OCI-LY7 (cell line): ENCODE measurements around the gene ISY1. TPM values are rescaled to one million over a fixed set of nuclear protein-coding genes. Genes with fewer than 3 reads are reported as not detected.

Experiments used
- BruUV-seq: library from RNA; stranded (reverse); fragments of 400-500 nt; replicated peaks from 2 replicates; lab custom pipeline; 2021; lab: Mats Ljungman, UMichigan
- CTCF ChIA-PET: fragments of 300-600 bp; sonication (Branson Sonifier 250); formaldehyde crosslinking; loops from one replicate; lab custom pipeline; 2022; ENCODE audit warnings: antibody characterized with exemption; ENCODE audit not compliant: unreplicated experiment; lab: Charles Lee
- POLR2A ChIA-PET: fragments of 300-600 bp; sonication (Branson Sonifier 250); formaldehyde crosslinking; loops from one replicate; lab custom pipeline; 2022; ENCODE audit warnings: antibody characterized with exemption; lab: Charles Lee
- DNase-seq: peaks from one replicate; pipeline ENCODE4 v3.0.0-alpha.2; 2015; ENCODE audit warnings: low spot score
- H2AFZ ChIP-seq: fragments of 200-600 bp; sonication (generic), shearing (Covaris generic); 2 replicates; pipeline ENCODE4 v1.6.1; 2014; ENCODE audit warnings: mild to moderate bottlenecking, antibody characterized with exemption, low read length, moderate library complexity
- H3K27ac ChIP-seq: fragments of 200-600 bp; sonication (generic); 2 replicates; pipeline ENCODE4 v1.5.1; 2014; ENCODE audit warnings: mixed run types, low read depth, mild to moderate bottlenecking, moderate library complexity, low read length, inconsistent platforms; ENCODE audit not compliant: poor library complexity, severe bottlenecking
- H3K36me3 ChIP-seq: fragments of 200-600 bp; sonication (generic); 2 replicates; pipeline ENCODE4 v1.6.1; 2014; ENCODE audit warnings: mild to moderate bottlenecking, antibody characterized with exemption, low read length, moderate library complexity, mixed read lengths; ENCODE audit not compliant: insufficient read depth
- H3K4me1 ChIP-seq: fragments of 200-600 bp; sonication (generic); 2 replicates; pipeline ENCODE4 v1.5.1; 2014; ENCODE audit warnings: mild to moderate bottlenecking, low read length; ENCODE audit not compliant: insufficient read depth, poor library complexity, severe bottlenecking
- H3K4me2 ChIP-seq: fragments of 200-600 bp; sonication (generic); 2 replicates; pipeline ENCODE4 v1.6.1; 2014; ENCODE audit warnings: mild to moderate bottlenecking, low read length
- H3K4me3 ChIP-seq: fragments of 200-600 bp; sonication (generic); 2 replicates; pipeline ENCODE4 v1.5.1; 2014; ENCODE audit warnings: mild to moderate bottlenecking, low read depth, low read length; ENCODE audit not compliant: poor library complexity, severe bottlenecking
- H3K79me2 ChIP-seq: fragments of 200-600 bp; sonication (generic); 2 replicates; pipeline ENCODE4 v1.6.1; 2016; ENCODE audit warnings: low read depth, mild to moderate bottlenecking, low read length, moderate library complexity, mixed read lengths; ENCODE audit not compliant: insufficient read depth
- H3K9me2 ChIP-seq: fragments of 200-600 bp; sonication (generic); 2 replicates; pipeline ENCODE4 v1.6.1; 2016; ENCODE audit warnings: mild to moderate bottlenecking, low read length, mixed read lengths; ENCODE audit not compliant: insufficient read depth
- H3K9me3 ChIP-seq: fragments of 200-600 bp; sonication (generic); 2 replicates; pipeline ENCODE4 v1.6.1; 2014; ENCODE audit warnings: mild to moderate bottlenecking, mixed run types, low read length, mixed read lengths
- H4K20me1 ChIP-seq: fragments of 200-600 bp; sonication (generic); 2 replicates; pipeline ENCODE4 v1.6.1; 2014; ENCODE audit warnings: mild to moderate bottlenecking, antibody characterized with exemption, low read length, moderate library complexity, mixed read lengths; ENCODE audit not compliant: insufficient read depth
- CTCF ChIP-seq: fragments of 200-600 bp; sonication (generic); conservative IDR thresholded peaks from 2 replicates; pipeline ENCODE4 v1.5.1; 2014; ENCODE audit warnings: mild to moderate bottlenecking, antibody characterized with exemption, low read length, moderate library complexity, mixed read lengths
- EZH2phosphoT487 ChIP-seq: fragments of 200-600 bp; sonication (generic); IDR thresholded peaks from 2 replicates; pipeline ENCODE4 v1.6.1; 2018; ENCODE audit warnings: low read depth, borderline replicate concordance, mild to moderate bottlenecking, mixed run types, antibody characterized with exemption, low read length, moderate library complexity, mixed read lengths
- intact Hi-C: fragments of 100-400 bp; cut with micrococcal nuclease; formaldehyde crosslinking; loops from one replicate; pipeline ENCODE4 v1.10.0; 2022; ENCODE audit not compliant: unreplicated experiment
- total RNA-seq, 2 experiments: library from RNA; depleted of rRNA in 1 of 2; stranded (reverse); fragments of >200 nt in 1 of 2; shearing (Covaris generic) in 1 of 2; gene quantifications; 2 replicates each; pipeline ENCODE4 v1.2.3, GENCODE V29; 2014 to 2022

The ISY1 gene
- total RNA-seq, 2 experiments from 2014 or later, result 34.5 to 62.1 TPM

GRCh38 chr3:129105862-129106261 is 55.0 kb downstream of the ISY1 start:
- H3K4me3 ChIP-seq, result no peak overlapping the region
- H3K9me3 ChIP-seq, result no peaks in the 10 kb centered on the region
- no peak overlapping the region for H3K27ac ChIP-seq
- POLR2A ChIA-PET, result no interaction called here
- no peaks in the 10 kb centered on the region for H3K4me1 ChIP-seq
- no peak for DNase-seq
- BruUV-seq, result no TSS peak
- no peak overlapping the region for H3K4me2 ChIP-seq
- CTCF ChIA-PET, result no interaction called here
- H3K9me2 ChIP-seq, result no peaks in the 10 kb centered on the region
- 0 out of 2 replicates have a peak, but pooled peaks cover 7% of the 10 kb centered on the region for H4K20me1 ChIP-seq
- H3K79me2 ChIP-seq, result no peaks in the 10 kb centered on the region
- TF ChIP-seq CTCF (no peak), EZH2phosphoT487 (no peak)
- peaks cover 16% of the 10 kb centered on the region for H3K36me3 ChIP-seq
- H2AFZ ChIP-seq, result no peak overlapping the region
- intact Hi-C loops, result loop anchor here (1.0 kb wide), 1 partner anchor 53 kb away; no protein-coding TSS in a partner anchor

GRCh38 chr3:129104498-129105079 is 56.3 kb downstream of the ISY1 start:
- Histone ChIP-seq H3K4me2 (no peak overlapping the region), H3K4me1 (no peaks in the 10 kb centered on the region), H3K4me3 (no peak overlapping the region), H3K36me3 (peaks cover 8% of the 10 kb centered on the region), H3K79me2 (no peaks in the 10 kb centered on the region), H2AFZ (no peak overlapping the region), H3K9me2 (no peaks in the 10 kb centered on the region), H3K27ac (no peak overlapping the region), H3K9me3 (0 out of 2 replicates have a peak, but pooled peaks cover 3% of the 10 kb centered on the region), H4K20me1 (0 out of 2 replicates have a peak, but pooled peaks cover 7% of the 10 kb centered on the region)
- intact Hi-C loops, result loop anchor here (5.0 kb wide), 1 partner anchor 132 kb away; no protein-coding TSS in a partner anchor
- TF ChIP-seq EZH2phosphoT487 (no peak), CTCF (no peak)
- no TSS peak for BruUV-seq
- ChIA-PET CTCF (no interaction called here), POLR2A (no interaction called here)
- DNase-seq, result no peak

- H3K9me2 ChIP-seq, result no peaks in the 10 kb centered on the region
- no peaks in the 10 kb centered on the region for H3K79me2 ChIP-seq
- DNase-seq, result no peak
- H3K4me1 ChIP-seq, result no peaks in the 10 kb centered on the region
- intact Hi-C loops, result loop anchor here (5.0 kb wide), 1 partner anchor 132 kb away; no protein-coding TSS in a partner anchor
- no peak overlapping the region for H3K4me2 ChIP-seq
- peaks cover 8% of the 10 kb centered on the region for H3K36me3 ChIP-seq
- TF ChIP-seq EZH2phosphoT487, result no peak
- no peak for TF ChIP-seq CTCF
- POLR2A ChIA-PET, result no interaction called here
- H3K27ac ChIP-seq, result no peak overlapping the region
- no peak overlapping the region for H3K4me3 ChIP-seq
- H3K9me3 ChIP-seq, result 0 out of 2 replicates have a peak, but pooled peaks cover 3% of the 10 kb centered on the region
- BruUV-seq, result no TSS peak
- 0 out of 2 replicates have a peak, but pooled peaks cover 7% of the 10 kb centered on the region for H4K20me1 ChIP-seq
- CTCF ChIA-PET, result no interaction called here
- H2AFZ ChIP-seq, result no peak overlapping the region
Measured at GRCh38 chr3:129104051-129104450, 56.8 kb downstream of the ISY1 start.
